ENCODE data around the gene C11orf91. TPM values are rescaled to one million over a fixed set of nuclear protein-coding genes. Genes with fewer than 3 reads are reported as not detected.

The C11orf91 gene
- total and polyA plus RNA-seq, 2 donors (not counting 3 experiments of a cell fraction or from before 2014, with no cell fraction given) = 0.94 to 2.1 TPM

GRCh38 chr11:33736148-33736812, 35.7 kb upstream of the C11orf91 start, which contains the start of gene CD59:
Gene CD59, minus strand, starts transcription at chr11:33736423. Its CDS starts 13,978 bp downstream, at chr11:33722445.
- H4K20me1 ChIP-seq (replicated peaks; ENCODE audit: control insufficient read depth, extremely low read depth, insufficient read depth, low read length) = peaks cover 3% of the 10 kb centered on the region
- H3K9me1 ChIP-seq (replicated peaks; ENCODE audit: control insufficient read depth, extremely low read depth, insufficient read depth, low read length) = no peaks in the 10 kb centered on the region
- dilution Hi-C loops (cut with MboI; ENCODE audit: extremely low pct_ligation_motif_present, low sequenced_read_pairs) = no loop called here
- peak within 1 kb of the TSS; percentile 93 for H3K27ac ChIP-seq (ENCODE audit: insufficient read depth, low read depth, low read length)
- H3K36me3 ChIP-seq (ENCODE audit: control insufficient read depth in 2 of 2, extremely low read depth in 1 of 2, insufficient read depth in 2 of 2, low read length in 2 of 2) = peaks cover 4% of the 10 kb centered on the region in 2 experiments
- peak; percentile 74 for FAIRE-seq
- intact Hi-C loops (cut with micrococcal nuclease) = loop anchor here (1.0 to 5.0 kb wide), 5 partner anchors 13 to 574 kb away; partner anchors contain the start of genes CSTF3 and HIPK3
- H3K9ac ChIP-seq (replicated peaks; ENCODE audit: extremely low read depth, insufficient read depth, low read length) = peak within 1 kb of the TSS; percentile 99
- peak; percentile 96 for DNase-seq (ENCODE audit: low read depth, low spot score)
- H3K4me1 ChIP-seq (ENCODE audit: control insufficient read depth, extremely low read depth, insufficient read depth, low read length) = peaks cover 43% of the 10 kb centered on the region
- ChIA-PET POLR2A (interaction anchor here (0.6 to 1.8 kb wide), 13 partner anchors 12 to 431 kb away, joined by 3 to 9 read pairs (median 3); partner anchors contain the start of gene C11orf91), CTCF (interaction anchor here (0.9 to 4.6 kb wide), 11 partner anchors 10 to 371 kb away, joined by 3 to 32 read pairs (median 5); partner anchors contain the start of genes C11orf91 and KIAA1549L)
- peak within 1 kb of the TSS; percentile 74 to 98 (median 95) for H3K4me3 ChIP-seq (replicated peaks in 1 of 3; ENCODE audit: insufficient read depth in 1 of 3, low read depth in 1 of 3, low read length in 3 of 3)
- peak within 1 kb of the TSS; percentile 63 for H2AFZ ChIP-seq (ENCODE audit: low read depth, low read length)
- H3K4me2 ChIP-seq (ENCODE audit: insufficient read depth, low read length) = peak within 1 kb of the TSS; percentile 99
- H3K79me2 ChIP-seq (ENCODE audit: control insufficient read depth, insufficient read depth, low read length) = peaks cover 56% of the 10 kb centered on the region
- no peaks in the 10 kb centered on the region for H3K27me3 ChIP-seq (ENCODE audit: control insufficient read depth in 2 of 2, insufficient read depth in 2 of 2, low read length in 2 of 2)
- no peaks in the 10 kb centered on the region for H3K9me3 ChIP-seq (replicated peaks; ENCODE audit: control insufficient read depth, insufficient read depth, low read length)
- no TSS peak for BruUV-seq (replicated peaks)
- TF ChIP-seq JUN (IDR thresholded peaks at IDR 0.05; ENCODE audit: borderline replicate concordance, insufficient read depth, insufficient read length, low read depth) (no peak), MAX (IDR thresholded peaks at IDR 0.05; ENCODE audit: insufficient read depth, insufficient read length) (no peak), CTCF (IDR thresholded peaks at IDR 0.05; ENCODE audit: extremely low read depth in 1 of 2, insufficient read depth in 1 of 2, low read depth in 1 of 2, low read length in 2 of 2) (no peak), FOS (IDR thresholded peaks at IDR 0.05; ENCODE audit: borderline replicate concordance, insufficient read depth, low read length) (no peak), POLR2A (IDR thresholded peaks at IDR 0.05; ENCODE audit: low read depth, low read length) (peak; percentile 93), EZH2 (IDR thresholded peaks at IDR 0.05; ENCODE audit: borderline replicate concordance, low read depth, low read length, severe bottlenecking) (no peak), POLR2AphosphoS5 (IDR thresholded peaks at IDR 0.05; ENCODE audit: insufficient read depth, low read depth, low read length) (peak; percentile 98), MYC (IDR thresholded peaks at IDR 0.05; ENCODE audit: low read depth, low read length) (no peak), GATA2 (IDR thresholded peaks at IDR 0.05; ENCODE audit: insufficient read depth, insufficient read length, low read depth, low read length) (no peak)

Measured in endothelial cell of umbilical vein (primary cell).